VCaP (cell line): ENCODE data around the gene CDC73.

Experiments used
- H3K27ac ChIP-seq: fragments of 450-650 bp; 2 replicates; pipeline ENCODE4 v1.5.1; 2017
- TF ChIP-seq, protein P1 (sequence below): fragments of 450-650 bp; conservative IDR thresholded peaks from 2 replicates; pipeline ENCODE4 v1.5.1; 2017; ENCODE audit warnings: mild to moderate bottlenecking, moderate library complexity

CDC73 gene

GRCh38 chr1:193121616-193122593 is at the start of gene CDC73:
TSS of gene CDC73 (plus strand) at chr1:193122031. CDS start at chr1:193122201, 170 bp downstream.
- H3K27ac ChIP-seq, result peak within 1 kb of the TSS; percentile 91
- TF ChIP-seq, protein P1, sequence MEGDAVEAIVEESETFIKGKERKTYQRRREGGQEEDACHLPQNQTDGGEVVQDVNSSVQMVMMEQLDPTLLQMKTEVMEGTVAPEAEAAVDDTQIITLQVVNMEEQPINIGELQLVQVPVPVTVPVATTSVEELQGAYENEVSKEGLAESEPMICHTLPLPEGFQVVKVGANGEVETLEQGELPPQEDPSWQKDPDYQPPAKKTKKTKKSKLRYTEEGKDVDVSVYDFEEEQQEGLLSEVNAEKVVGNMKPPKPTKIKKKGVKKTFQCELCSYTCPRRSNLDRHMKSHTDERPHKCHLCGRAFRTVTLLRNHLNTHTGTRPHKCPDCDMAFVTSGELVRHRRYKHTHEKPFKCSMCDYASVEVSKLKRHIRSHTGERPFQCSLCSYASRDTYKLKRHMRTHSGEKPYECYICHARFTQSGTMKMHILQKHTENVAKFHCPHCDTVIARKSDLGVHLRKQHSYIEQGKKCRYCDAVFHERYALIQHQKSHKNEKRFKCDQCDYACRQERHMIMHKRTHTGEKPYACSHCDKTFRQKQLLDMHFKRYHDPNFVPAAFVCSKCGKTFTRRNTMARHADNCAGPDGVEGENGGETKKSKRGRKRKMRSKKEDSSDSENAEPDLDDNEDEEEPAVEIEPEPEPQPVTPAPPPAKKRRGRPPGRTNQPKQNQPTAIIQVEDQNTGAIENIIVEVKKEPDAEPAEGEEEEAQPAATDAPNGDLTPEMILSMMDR, result peak; percentile 92

- TF ChIP-seq, protein P1, result no peak
- H3K27ac ChIP-seq, result no peak overlapping the region
Measured at GRCh38 chr1:193077991-193078390, 43.8 kb upstream of the CDC73 start.

- TF ChIP-seq, protein P1, result no peak
- H3K27ac ChIP-seq, result no peak overlapping the region
Measured at GRCh38 chr1:193079187-193079586, 42.6 kb upstream of the CDC73 start.

- TF ChIP-seq, protein P1, result no peak
- no peak overlapping the region for H3K27ac ChIP-seq
Measured at GRCh38 chr1:193083365-193084088, 38.3 kb upstream of the CDC73 start.

DNA sequence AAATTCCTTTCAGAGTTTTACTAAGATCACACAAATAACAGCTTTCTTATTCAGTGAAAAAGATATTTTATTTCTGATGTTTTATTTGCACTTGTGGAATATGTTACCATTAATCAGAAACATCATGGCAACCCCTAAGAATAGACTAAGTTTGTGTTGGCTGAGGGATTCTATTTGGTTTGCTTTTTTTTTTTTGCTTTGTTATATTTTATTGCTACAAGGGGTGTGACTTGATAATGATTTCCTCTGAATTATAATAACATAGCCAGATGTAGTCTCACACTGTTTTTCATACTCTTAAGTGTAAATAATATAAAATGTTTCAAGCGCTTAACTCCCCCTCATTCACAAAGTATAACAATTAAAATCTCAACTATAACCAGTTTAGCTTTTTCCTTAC is 36.6 kb upstream of the CDC73 start:
- TF ChIP-seq, protein P1, result no peak

DNA sequence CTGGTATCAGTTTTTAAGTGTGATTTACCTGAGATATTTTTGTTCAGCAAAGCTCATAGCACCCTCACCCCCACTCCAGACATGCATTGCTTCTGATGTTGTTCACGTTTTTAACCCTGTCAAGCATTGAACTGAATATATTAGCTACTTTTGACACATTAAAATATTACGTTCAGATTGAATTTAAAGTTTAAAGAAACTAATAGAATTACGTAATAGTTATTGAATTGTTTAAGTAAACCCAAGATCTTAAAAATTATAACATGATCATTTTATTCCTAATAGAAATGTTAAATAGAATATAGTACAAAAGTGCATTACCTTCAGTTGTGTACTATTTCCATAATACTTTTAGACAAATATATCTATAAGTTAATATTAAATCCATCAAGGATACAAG is 35.5 kb upstream of the CDC73 start:
- no peak overlapping the region for H3K27ac ChIP-seq
- TF ChIP-seq, protein P1, result no peak

More for the DNA sequence above, 36.6 kb upstream of the CDC73 start:
- H3K27ac ChIP-seq, result no peak overlapping the region

DNA sequence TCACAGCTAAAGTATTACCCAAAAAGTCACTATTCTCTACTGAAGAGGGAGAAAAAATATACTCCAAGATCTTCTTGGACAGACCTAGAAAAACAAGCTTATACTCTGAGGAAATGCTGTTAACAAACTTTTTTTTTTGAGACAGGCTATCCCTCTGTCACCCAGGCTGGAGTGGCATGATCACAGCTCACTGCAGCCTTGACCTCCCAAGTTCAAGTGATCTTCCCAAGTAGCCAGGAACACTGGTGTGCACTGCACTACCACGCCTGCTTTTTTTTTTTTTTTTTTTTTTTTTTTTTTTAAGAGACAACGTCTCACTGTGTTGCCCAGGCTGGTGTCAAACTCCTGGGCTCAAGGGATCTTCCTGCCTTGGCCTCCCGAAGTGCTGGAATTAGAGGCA is 33.9 kb upstream of the CDC73 start:
- H3K27ac ChIP-seq, result no peak overlapping the region
- TF ChIP-seq, protein P1, result no peak
